H1 (cell line): Measurements from ENCODE around the gene ABCA9. TPM values are rescaled to one million over a fixed set of nuclear protein-coding genes. Genes with fewer than 3 reads are reported as not detected.

Experiments used
- CTCF ChIA-PET: fragments of 300-600 bp; sonication (Branson Sonifier 250); formaldehyde crosslinking; loops from one replicate; lab custom pipeline; 2021; ENCODE audit not compliant: partially characterized antibody; lab: Charles Lee
- POLR2A ChIA-PET: fragments of 300-600 bp; sonication (Branson Sonifier 250); formaldehyde crosslinking; loops from one replicate; lab custom pipeline; 2021; ENCODE audit warnings: inconsistent platforms; ENCODE audit not compliant: partially characterized antibody; lab: Charles Lee
- DNase-seq, 2 experiments: peaks; one replicate each; pipeline versions ENCODE4 v3.0.0 to v3.0.0-alpha.2; 2010 to 2022; ENCODE audit warnings: low spot score in 2 of 2, low read depth in 1 of 2, mixed read lengths in 1 of 2
- FAIRE-seq: peaks from 2 replicates; lab custom pipeline; 2011; peaks lifted over from hg19 to GRCh38; lab: Jason Lieb, UNC
- H2AFZ ChIP-seq: 2 replicates; pipeline ENCODE4 v1.8.1; 2012; ENCODE audit warnings: low read length, inconsistent platforms
- H2AK5ac ChIP-seq: 2 replicates; pipeline ENCODE4 v1.6.1; 2013; ENCODE audit warnings: low read depth, low read length
- H2BK120ac ChIP-seq: replicated peaks from 2 replicates; pipeline ENCODE3; 2013; ENCODE audit warnings: low read depth, low read length, inconsistent platforms
- H2BK12ac ChIP-seq: 2 replicates; pipeline ENCODE4 v1.6.1; 2013; ENCODE audit warnings: low read depth, low read length
- H2BK15ac ChIP-seq: 2 replicates; pipeline ENCODE4 v1.6.1; 2013; ENCODE audit warnings: low read length
- H2BK20ac ChIP-seq: 2 replicates; pipeline ENCODE4 v1.6.1; 2013; ENCODE audit warnings: low read length
- H2BK5ac ChIP-seq: 2 replicates; pipeline ENCODE4 v1.6.1; 2013; ENCODE audit warnings: low read depth, low read length
- H3K14ac ChIP-seq: 2 replicates; pipeline ENCODE4 v1.6.1; 2013; ENCODE audit warnings: inconsistent platforms; ENCODE audit not compliant: insufficient read length
- H3K18ac ChIP-seq: 2 replicates; pipeline ENCODE4 v1.6.1; 2013; ENCODE audit warnings: low read length; ENCODE audit errors: extremely low read depth
- H3K23ac ChIP-seq: 2 replicates; pipeline ENCODE4 v1.6.1; 2013; ENCODE audit warnings: inconsistent platforms; ENCODE audit not compliant: insufficient read length
- H3K23me2 ChIP-seq: 2 replicates; pipeline ENCODE4 v1.6.1; 2013; ENCODE audit warnings: low read depth, low read length
- H3K27ac ChIP-seq: 2 replicates; pipeline ENCODE4 v1.6.1; 2011; ENCODE audit warnings: low read depth, low read length, inconsistent platforms
- H3K27me3 ChIP-seq, 4 experiments: replicated peaks in 1 of 4; 1 replicate in 1 of 4; 2 replicates in 3 of 4; pipeline versions ENCODE4 v1.6.1 to v1.8.1; 2011 to 2013; ENCODE audit warnings: low read length in 3 of 4, mild to moderate bottlenecking in 3 of 4, inconsistent platforms in 2 of 4, mixed read lengths in 2 of 4, moderate library complexity in 1 of 4; ENCODE audit not compliant: control insufficient read depth in 3 of 4, insufficient read depth in 3 of 4; ENCODE audit errors: extremely low read depth in 1 of 4
- H3K36me3 ChIP-seq, 4 experiments: 2 replicates each; pipeline versions ENCODE4 v1.6.1 to v1.8.1; 2011 to 2013; ENCODE audit warnings: mild to moderate bottlenecking in 4 of 4, low read length in 3 of 4, moderate library complexity in 2 of 4, control low read depth in 1 of 4, inconsistent platforms in 1 of 4; ENCODE audit not compliant: insufficient read depth in 4 of 4, control insufficient read depth in 2 of 4
- H3K4ac ChIP-seq: replicated peaks from 2 replicates; pipeline ENCODE3; 2013; ENCODE audit warnings: low read length, low read depth, mixed read lengths, inconsistent platforms; ENCODE audit not compliant: insufficient read length
- H3K4me1 ChIP-seq, 4 experiments: replicated peaks in 1 of 4; 1 replicate in 1 of 4; 2 replicates in 3 of 4; pipeline versions ENCODE4 v1.6.1 to v1.8.1; 2011 to 2013; ENCODE audit warnings: low read length in 3 of 4, inconsistent platforms in 2 of 4, mixed read lengths in 1 of 4; ENCODE audit not compliant: insufficient read depth in 4 of 4, control insufficient read depth in 3 of 4
- H3K4me2 ChIP-seq, 2 experiments: 2 replicates each; pipeline versions ENCODE4 v1.6.1 to v1.8.1; 2011 to 2013; ENCODE audit warnings: low read depth in 2 of 2, low read length in 2 of 2, control low read depth in 1 of 2, inconsistent platforms in 1 of 2, mild to moderate bottlenecking in 1 of 2; ENCODE audit not compliant: insufficient read depth in 1 of 2
- H3K4me3 ChIP-seq, 4 experiments: fragments of 200-600, 300-600 bp in 1 of 4; sonication (generic), shearing (Covaris generic), sonication (Bioruptor Twin) in 1 of 4; 2 replicates each; pipeline versions ENCODE4 v1.5.1 to v1.8.1; 2011 to 2016; ENCODE audit warnings: low read length in 4 of 4, low read depth in 3 of 4, control low read depth in 2 of 4, inconsistent platforms in 2 of 4, mild to moderate bottlenecking in 2 of 4, mixed read lengths in 1 of 4, moderate library complexity in 1 of 4; ENCODE audit not compliant: insufficient read depth in 2 of 4; ENCODE audit errors: extremely low read depth in 1 of 4
- H3K56ac ChIP-seq: replicated peaks from 2 replicates; pipeline ENCODE3; 2013; ENCODE audit warnings: low read depth, mild to moderate bottlenecking, mixed read lengths, low read length, inconsistent platforms; ENCODE audit not compliant: insufficient read length
- H3K79me1 ChIP-seq: 2 replicates; pipeline ENCODE4 v1.6.1; 2013; ENCODE audit warnings: low read depth, low read length, control low read depth
- H3K79me2 ChIP-seq, 2 experiments: 2 replicates each; pipeline versions ENCODE4 v1.6.1 to v1.8.1; 2012 to 2013; ENCODE audit warnings: low read length in 2 of 2, mild to moderate bottlenecking in 2 of 2, inconsistent platforms in 1 of 2; ENCODE audit not compliant: insufficient read depth in 2 of 2, control insufficient read depth in 1 of 2
- H3K9ac ChIP-seq, 4 experiments: replicated peaks in 1 of 4; 1 replicate in 1 of 4; 2 replicates in 3 of 4; pipeline versions ENCODE4 v1.6.1 to v1.8.1; 2011 to 2013; ENCODE audit warnings: low read depth in 3 of 4, low read length in 3 of 4, control low read depth in 2 of 4, mild to moderate bottlenecking in 2 of 4, moderate library complexity in 2 of 4, inconsistent platforms in 1 of 4; ENCODE audit errors: extremely low read depth in 1 of 4
- H3K9me3 ChIP-seq, 2 experiments: 2 replicates each; pipeline versions ENCODE4 v1.6.1 to v1.8.1; 2012 to 2013; ENCODE audit warnings: mild to moderate bottlenecking in 2 of 2, moderate library complexity in 2 of 2, control low read depth in 1 of 2, inconsistent platforms in 1 of 2, low read depth in 1 of 2, low read length in 1 of 2, mixed read lengths in 1 of 2; ENCODE audit not compliant: insufficient read depth in 2 of 2
- H4K20me1 ChIP-seq, 2 experiments: replicated peaks in 1 of 2; 2 replicates each; pipeline versions ENCODE3 to v1.8.1; 2011 to 2013; ENCODE audit warnings: inconsistent platforms in 2 of 2, low read length in 2 of 2, mild to moderate bottlenecking in 1 of 2; ENCODE audit not compliant: insufficient read depth in 2 of 2, control insufficient read depth in 1 of 2
- H4K5ac ChIP-seq: 2 replicates; pipeline ENCODE4 v1.6.1; 2013; ENCODE audit warnings: low read length, low read depth, mixed read lengths, inconsistent platforms; ENCODE audit not compliant: insufficient read length
- H4K8ac ChIP-seq: 2 replicates; pipeline ENCODE4 v1.8.0; 2013; ENCODE audit warnings: mild to moderate bottlenecking, moderate library complexity, low read length, inconsistent platforms; ENCODE audit not compliant: insufficient read depth; ENCODE audit errors: extremely low read depth
- H4K91ac ChIP-seq: replicated peaks from 2 replicates; pipeline ENCODE3; 2013; ENCODE audit warnings: low read length, mixed read lengths, inconsistent platforms; ENCODE audit not compliant: insufficient read length
- ASH2L ChIP-seq: fragments of 200-600, 300-600 bp; sonication (generic); IDR thresholded peaks from one replicate; pipeline ENCODE4 v1.7.1; 2017; ENCODE audit warnings: low read length
- CEBPB ChIP-seq: IDR thresholded peaks from 2 replicates; pipeline ENCODE4 v1.6.1; 2012; ENCODE audit warnings: low read depth, low read length
- whole genome bisulfite sequencing, 2 experiments: shearing (Covaris generic) in 1 of 2; methylation state at CpG; one replicate each; pipeline versions ENCODE4 v1.1.6 to v1.1.7; 2013 to 2015; ENCODE audit warnings: low lambda C conversion rate in 2 of 2, mixed read lengths in 2 of 2, inconsistent platforms in 1 of 2, low coverage in 1 of 2, missing lambda C conversion rate in 1 of 2; ENCODE audit not compliant: insufficient replicate concordance in 2 of 2, insufficient coverage in 1 of 2, insufficient read length in 1 of 2; ENCODE audit errors: extremely low coverage in 1 of 2, missing lambda C conversion rate in 1 of 2; 5-methylcytosine and 5-hydroxymethylcytosine counted together
- polyA plus RNA-seq, 7 experiments: library from polyadenylated mRNA; depleted of rRNA in 3 of 7; stranded (reverse) in 5 of 7; unstranded in 2 of 7; fragments of >200 nt in 5 of 7; fragments of 200-250 nt in 2 of 7; gene quantifications; 1 replicate in 5 of 7; 2 replicates in 1 of 7; 4 replicates in 1 of 7; pipeline versions ENCODE4 v1.2.1 to v1.2.3, GENCODE V29; 2011 to 2013; ENCODE audit warnings: missing spikeins in 2 of 7, mixed read lengths in 2 of 7
- total RNA-seq: library from RNA; stranded (reverse); fragmentation: NEBNext Ultra II Directional; extraction: Animal tissue kit (Norgen Biotek cat#: 25700); gene quantifications from 2 replicates; pipeline ENCODE4 v1.2.1, GENCODE V29; 2021

ABCA9 gene
- total and polyA plus RNA-seq, 2 of the 8 experiments (the other 6 are each of a cell fraction or from before 2014, with no cell fraction given): not detected

GRCh38 chr17:68993112-68993511 lies 67.6 kb downstream of the ABCA9 start:
- no peak overlapping the region for H3K4ac ChIP-seq
- ChIA-PET CTCF (interaction anchor here (0.9 kb wide), 1 partner anchor 84 kb away, joined by 3 read pairs; no protein-coding TSS in a partner anchor), POLR2A (no interaction called here)
- H2BK5ac ChIP-seq: no peak overlapping the region
- DNase-seq (no peak), FAIRE-seq (no peak)
- no peaks in the 10 kb centered on the region for H3K36me3 ChIP-seq
- no peak overlapping the region for H2BK12ac ChIP-seq
- H4K5ac ChIP-seq: no peak overlapping the region
- no peak overlapping the region for H3K9ac ChIP-seq
- TF ChIP-seq CEBPB (no peak), ASH2L (no peak)
- no peak overlapping the region for H3K23ac ChIP-seq
- H3K4me2 ChIP-seq: no peak overlapping the region
- no peaks in the 10 kb centered on the region for H3K23me2 ChIP-seq
- no peaks in the 10 kb centered on the region for H3K79me1 ChIP-seq
- H3K4me3 ChIP-seq: no peak overlapping the region
- no peaks in the 10 kb centered on the region for H3K4me1 ChIP-seq
- H3K14ac ChIP-seq: no peak overlapping the region
- no peak overlapping the region for H2BK120ac ChIP-seq
- no peak overlapping the region for H2BK20ac ChIP-seq
- H3K27ac ChIP-seq: no peak overlapping the region
- no peak overlapping the region for H2AFZ ChIP-seq
- H4K8ac ChIP-seq: no peak overlapping the region
- no peaks in the 10 kb centered on the region for H3K79me2 ChIP-seq
- H4K20me1 ChIP-seq: no peaks in the 10 kb centered on the region
- WGBS, 2 experiments: 73% methylated on average over 4 of the region's 4 CpGs; no CpG with 5 or more reads in 1 of the 2 experiments
- no peak overlapping the region for H2BK15ac ChIP-seq
- no peaks in the 10 kb centered on the region for H3K27me3 ChIP-seq
- no peak overlapping the region for H4K91ac ChIP-seq
- no peak overlapping the region for H2AK5ac ChIP-seq
- H3K9me3 ChIP-seq: no peaks in the 10 kb centered on the region
- no peak overlapping the region for H3K56ac ChIP-seq
- no peak overlapping the region for H3K18ac ChIP-seq
